ENCODE results near the gene FBXO45. TPM values are rescaled to one million over a fixed set of nuclear protein-coding genes. Genes with fewer than 3 reads are reported as not detected.

Gene FBXO45
- total RNA-seq, 1 donor from 2014 or later: 10.3 TPM

DNA sequence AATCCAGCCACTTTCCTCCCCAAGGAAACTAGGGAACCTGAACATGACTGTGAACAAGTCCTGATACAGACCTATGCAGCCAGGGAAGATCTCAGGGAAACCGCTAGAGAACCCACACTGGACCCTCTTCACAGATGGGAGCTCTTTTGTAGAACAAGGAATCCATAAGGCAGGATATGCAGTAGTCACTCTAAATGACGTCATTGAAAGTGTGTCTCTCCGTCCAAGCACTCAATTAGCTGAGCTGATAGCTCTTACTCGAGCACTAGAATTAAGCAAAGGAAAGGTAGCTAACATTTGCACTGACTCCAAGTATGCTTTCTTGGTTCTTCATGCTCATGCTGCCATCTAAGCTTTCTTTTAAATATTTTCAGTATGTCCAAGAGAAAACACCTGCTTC, 43.3 kb upstream of the FBXO45 start:
- H3K4me3 ChIP-seq (ENCODE audit: low read depth, low read length): no peak overlapping the region
- no peak for DNase-seq (ENCODE audit: low read depth)
- H3K36me3 ChIP-seq (ENCODE audit: control insufficient read depth, insufficient read depth, low read length): no peaks in the 10 kb centered on the region
- TF ChIP-seq, protein P1, sequence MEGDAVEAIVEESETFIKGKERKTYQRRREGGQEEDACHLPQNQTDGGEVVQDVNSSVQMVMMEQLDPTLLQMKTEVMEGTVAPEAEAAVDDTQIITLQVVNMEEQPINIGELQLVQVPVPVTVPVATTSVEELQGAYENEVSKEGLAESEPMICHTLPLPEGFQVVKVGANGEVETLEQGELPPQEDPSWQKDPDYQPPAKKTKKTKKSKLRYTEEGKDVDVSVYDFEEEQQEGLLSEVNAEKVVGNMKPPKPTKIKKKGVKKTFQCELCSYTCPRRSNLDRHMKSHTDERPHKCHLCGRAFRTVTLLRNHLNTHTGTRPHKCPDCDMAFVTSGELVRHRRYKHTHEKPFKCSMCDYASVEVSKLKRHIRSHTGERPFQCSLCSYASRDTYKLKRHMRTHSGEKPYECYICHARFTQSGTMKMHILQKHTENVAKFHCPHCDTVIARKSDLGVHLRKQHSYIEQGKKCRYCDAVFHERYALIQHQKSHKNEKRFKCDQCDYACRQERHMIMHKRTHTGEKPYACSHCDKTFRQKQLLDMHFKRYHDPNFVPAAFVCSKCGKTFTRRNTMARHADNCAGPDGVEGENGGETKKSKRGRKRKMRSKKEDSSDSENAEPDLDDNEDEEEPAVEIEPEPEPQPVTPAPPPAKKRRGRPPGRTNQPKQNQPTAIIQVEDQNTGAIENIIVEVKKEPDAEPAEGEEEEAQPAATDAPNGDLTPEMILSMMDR (IDR thresholded peaks at IDR 0.05; ENCODE audit: insufficient read depth, low read length, poor library complexity, severe bottlenecking): no peak
- H3K27me3 ChIP-seq (ENCODE audit: control insufficient read depth, insufficient read depth, low read length): no peaks in the 10 kb centered on the region

- DNase-seq (ENCODE audit: low read depth): no peak
- H3K27me3 ChIP-seq (ENCODE audit: control insufficient read depth, insufficient read depth, low read length): no peaks in the 10 kb centered on the region
- H3K36me3 ChIP-seq (ENCODE audit: control insufficient read depth, insufficient read depth, low read length): no peaks in the 10 kb centered on the region
- TF ChIP-seq, protein P1 (IDR thresholded peaks at IDR 0.05; ENCODE audit: insufficient read depth, low read length, poor library complexity, severe bottlenecking): peak; percentile 44
- peak overlapping the region; percentile 34 for H3K4me3 ChIP-seq (ENCODE audit: low read depth, low read length)
These were observed 39.7 kb upstream of the FBXO45 start for GRCh38 chr3:196528639-196529233.

GRCh38 chr3:196531418-196531817, 37.0 kb upstream of the FBXO45 start:
- TF ChIP-seq, protein P1 (IDR thresholded peaks at IDR 0.05; ENCODE audit: insufficient read depth, low read length, poor library complexity, severe bottlenecking): no peak
- H3K36me3 ChIP-seq (ENCODE audit: control insufficient read depth, insufficient read depth, low read length): no peaks in the 10 kb centered on the region
- H3K27me3 ChIP-seq (ENCODE audit: control insufficient read depth, insufficient read depth, low read length): no peaks in the 10 kb centered on the region
- DNase-seq (ENCODE audit: low read depth): no peak
- H3K4me3 ChIP-seq (ENCODE audit: low read depth, low read length): no peak overlapping the region

DNA sequence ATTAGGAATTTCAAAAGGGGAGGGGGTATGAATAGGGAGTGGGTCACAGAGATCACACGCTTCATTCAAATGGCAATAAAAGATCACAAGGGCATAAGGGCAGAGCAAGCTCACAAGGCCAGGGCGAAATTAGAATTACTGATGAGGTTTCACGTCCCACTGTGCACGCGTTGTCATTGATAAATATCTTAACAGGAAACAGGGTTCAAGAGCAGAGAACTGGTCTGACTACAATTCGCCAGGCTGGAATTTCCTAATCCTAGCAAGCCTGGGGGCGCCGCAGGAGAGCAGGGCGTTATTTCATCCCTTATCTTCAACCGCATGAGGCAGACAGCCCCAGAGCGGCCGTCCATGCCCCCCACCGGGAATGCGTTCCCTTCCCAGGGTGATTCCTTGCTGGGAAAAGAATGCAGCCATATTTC, 35.2 kb upstream of the FBXO45 start:
- H3K27me3 ChIP-seq (ENCODE audit: control insufficient read depth, insufficient read depth, low read length): no peaks in the 10 kb centered on the region
- TF ChIP-seq, protein P1 (IDR thresholded peaks at IDR 0.05; ENCODE audit: insufficient read depth, low read length, poor library complexity, severe bottlenecking): no peak
- DNase-seq (ENCODE audit: low read depth): no peak

GRCh38 chr3:196537319-196537984, 31.0 kb upstream of the FBXO45 start:
- Histone ChIP-seq H3K4me3 (ENCODE audit: low read depth, low read length) (no peak overlapping the region), H3K36me3 (ENCODE audit: control insufficient read depth, insufficient read depth, low read length) (no peaks in the 10 kb centered on the region), H3K27me3 (ENCODE audit: control insufficient read depth, insufficient read depth, low read length) (no peaks in the 10 kb centered on the region)
- no peak for DNase-seq (ENCODE audit: low read depth)
- TF ChIP-seq, protein P1 (IDR thresholded peaks at IDR 0.05; ENCODE audit: insufficient read depth, low read length, poor library complexity, severe bottlenecking): peak; percentile 61

More for the DNA sequence above, 35.2 kb upstream of the FBXO45 start:
- no peaks in the 10 kb centered on the region for H3K36me3 ChIP-seq (ENCODE audit: control insufficient read depth, insufficient read depth, low read length)
- no peak overlapping the region for H3K4me3 ChIP-seq (ENCODE audit: low read depth, low read length)
